ENCODE results near the gene PPP3CB.

The PPP3CB gene

GRCh38 chr10:73485320-73485719 lies 10.5 kb downstream of the PPP3CB start:
- H3K4me3 ChIP-seq (ENCODE audit: low read depth in 1 of 2, low read length in 1 of 2) = no peak overlapping the region
- no peak overlapping the region for H3K27ac ChIP-seq
- H3K9me3 ChIP-seq = no peaks in the 10 kb centered on the region
- no peaks in the 10 kb centered on the region for H3K27me3 ChIP-seq
- H3K4me1 ChIP-seq (ENCODE audit: control insufficient read depth in 1 of 2, insufficient read depth in 1 of 2, low read depth in 1 of 2, low read length in 1 of 2) = no peaks in the 10 kb centered on the region
- peaks cover 15% of the 10 kb centered on the region for H3K36me3 ChIP-seq
- TF ChIP-seq, protein P1, sequence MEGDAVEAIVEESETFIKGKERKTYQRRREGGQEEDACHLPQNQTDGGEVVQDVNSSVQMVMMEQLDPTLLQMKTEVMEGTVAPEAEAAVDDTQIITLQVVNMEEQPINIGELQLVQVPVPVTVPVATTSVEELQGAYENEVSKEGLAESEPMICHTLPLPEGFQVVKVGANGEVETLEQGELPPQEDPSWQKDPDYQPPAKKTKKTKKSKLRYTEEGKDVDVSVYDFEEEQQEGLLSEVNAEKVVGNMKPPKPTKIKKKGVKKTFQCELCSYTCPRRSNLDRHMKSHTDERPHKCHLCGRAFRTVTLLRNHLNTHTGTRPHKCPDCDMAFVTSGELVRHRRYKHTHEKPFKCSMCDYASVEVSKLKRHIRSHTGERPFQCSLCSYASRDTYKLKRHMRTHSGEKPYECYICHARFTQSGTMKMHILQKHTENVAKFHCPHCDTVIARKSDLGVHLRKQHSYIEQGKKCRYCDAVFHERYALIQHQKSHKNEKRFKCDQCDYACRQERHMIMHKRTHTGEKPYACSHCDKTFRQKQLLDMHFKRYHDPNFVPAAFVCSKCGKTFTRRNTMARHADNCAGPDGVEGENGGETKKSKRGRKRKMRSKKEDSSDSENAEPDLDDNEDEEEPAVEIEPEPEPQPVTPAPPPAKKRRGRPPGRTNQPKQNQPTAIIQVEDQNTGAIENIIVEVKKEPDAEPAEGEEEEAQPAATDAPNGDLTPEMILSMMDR (IDR thresholded peaks at IDR 0.05) = no peak

DNA sequence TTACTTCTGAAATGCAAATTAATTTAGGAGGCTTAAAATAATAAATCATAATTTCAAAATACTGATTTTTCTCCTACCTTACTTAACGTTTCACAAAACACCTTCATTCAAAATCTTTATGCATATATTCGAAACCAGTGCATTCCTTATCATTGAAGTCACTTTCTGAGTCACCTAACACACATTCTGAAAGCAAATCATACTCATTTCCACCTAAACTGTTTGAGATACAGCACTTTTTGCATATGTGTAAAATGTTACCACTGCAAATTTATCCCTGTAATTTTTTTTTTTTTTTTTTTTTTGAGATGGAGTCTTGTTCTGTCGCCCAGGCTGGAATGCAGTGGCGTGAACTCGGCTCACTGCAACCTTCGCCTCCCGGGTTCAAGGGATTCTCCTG lies 15.7 kb downstream of the PPP3CB start:
- TF ChIP-seq, protein P1 (IDR thresholded peaks at IDR 0.05) = no peak
- Histone ChIP-seq H3K27me3 (no peaks in the 10 kb centered on the region), H3K4me3 (ENCODE audit: low read depth in 1 of 2, low read length in 1 of 2) (no peak overlapping the region), H3K27ac (no peak overlapping the region), H3K9me3 (no peaks in the 10 kb centered on the region), H3K4me1 (ENCODE audit: control insufficient read depth in 1 of 2, insufficient read depth in 1 of 2, low read depth in 1 of 2, low read length in 1 of 2) (no peaks in the 10 kb centered on the region), H3K36me3 (peaks cover 51% of the 10 kb centered on the region)

DNA sequence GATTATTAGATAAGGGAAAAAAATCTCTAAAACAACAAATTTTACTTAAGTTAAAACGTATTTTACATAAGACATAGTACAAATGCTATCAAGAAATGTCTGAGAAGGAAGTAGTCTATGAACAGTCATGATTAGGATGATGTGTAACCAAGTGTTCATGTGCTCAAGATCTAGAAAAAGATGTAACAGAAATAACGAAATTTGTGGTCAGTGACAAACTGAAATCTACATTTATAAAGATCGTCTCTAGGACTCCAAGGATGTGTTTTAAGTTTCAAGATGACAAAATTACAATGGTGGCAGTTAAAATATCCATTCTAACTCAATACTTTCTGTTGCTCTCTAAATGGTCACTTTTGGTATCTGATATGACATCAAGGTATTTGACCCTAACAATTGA lies 17.2 kb downstream of the PPP3CB start:
- Histone ChIP-seq H3K36me3 (peaks cover 66% of the 10 kb centered on the region), H3K27ac (no peak overlapping the region), H3K4me1 (ENCODE audit: control insufficient read depth in 1 of 2, insufficient read depth in 1 of 2, low read depth in 1 of 2, low read length in 1 of 2) (no peaks in the 10 kb centered on the region), H3K27me3 (no peaks in the 10 kb centered on the region), H3K4me3 (ENCODE audit: low read depth in 1 of 2, low read length in 1 of 2) (no peak overlapping the region), H3K9me3 (no peaks in the 10 kb centered on the region)
- TF ChIP-seq, protein P1 (IDR thresholded peaks at IDR 0.05) = no peak

GRCh38 chr10:73471226-73471625 lies 24.6 kb downstream of the PPP3CB start:
- Histone ChIP-seq H3K36me3 (peaks cover 88% of the 10 kb centered on the region), H3K9me3 (no peaks in the 10 kb centered on the region), H3K27ac (no peak overlapping the region), H3K4me1 (ENCODE audit: control insufficient read depth in 1 of 2, insufficient read depth in 1 of 2, low read depth in 1 of 2, low read length in 1 of 2) (no peaks in the 10 kb centered on the region), H3K4me3 (ENCODE audit: low read depth in 1 of 2, low read length in 1 of 2) (no peak overlapping the region), H3K27me3 (no peaks in the 10 kb centered on the region)
- TF ChIP-seq, protein P1 (IDR thresholded peaks at IDR 0.05) = no peak

DNA sequence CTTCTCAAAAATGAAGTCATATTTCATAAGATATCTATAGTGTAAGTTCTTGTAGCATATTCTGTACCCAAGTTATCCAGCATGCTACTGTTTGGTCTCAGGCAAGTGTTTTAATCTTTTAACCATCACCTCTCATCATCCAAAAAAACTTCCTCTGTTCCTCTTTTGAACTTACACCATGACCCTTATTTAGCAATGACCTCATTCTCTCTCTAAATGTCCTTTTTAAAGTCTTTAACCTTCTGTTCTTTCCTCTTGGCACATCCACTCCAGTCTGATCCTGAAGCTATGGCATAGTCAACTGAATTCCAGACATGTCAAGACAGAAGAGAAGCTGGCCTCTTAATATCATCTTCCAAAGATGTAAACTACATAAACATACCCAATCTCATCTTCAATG lies 26.2 kb downstream of the PPP3CB start:
- Histone ChIP-seq H3K27ac (no peak overlapping the region), H3K27me3 (no peaks in the 10 kb centered on the region), H3K36me3 (peaks cover 88% of the 10 kb centered on the region)

More for the DNA sequence above, 26.2 kb downstream of the PPP3CB start:
- TF ChIP-seq, protein P1 (IDR thresholded peaks at IDR 0.05) = no peak
- no peaks in the 10 kb centered on the region for H3K4me1 ChIP-seq (ENCODE audit: control insufficient read depth in 1 of 2, insufficient read depth in 1 of 2, low read depth in 1 of 2, low read length in 1 of 2)
- H3K4me3 ChIP-seq (ENCODE audit: low read depth in 1 of 2, low read length in 1 of 2) = no peak overlapping the region
- no peaks in the 10 kb centered on the region for H3K9me3 ChIP-seq
